AG04450 (cell line): ENCODE measurements around the gene PIGP. TPM values are rescaled to one million over a fixed set of nuclear protein-coding genes. Genes with fewer than 3 reads are reported as not detected.

Experiments used
- CTCF ChIA-PET: fragments of 300-600, 350-600 bp; formaldehyde crosslinking; extraction: SDS; loops from one replicate; lab custom pipeline; 2022; ENCODE audit warnings: antibody characterized with exemption, inconsistent platforms; lab: Charles Lee
- POLR2A ChIA-PET: fragments of 350-600 bp; formaldehyde crosslinking; extraction: SDS; loops from one replicate; lab custom pipeline; 2021; ENCODE audit warnings: antibody characterized with exemption, inconsistent platforms; lab: Yijun Ruan, JAX
- DNase-seq: peaks from one replicate; pipeline ENCODE4 v3.0.0-alpha.2; 2011; ENCODE audit warnings: low read depth, low spot score
- H3K27ac ChIP-seq: one replicate; pipeline ENCODE4 v1.5.1; 2012; ENCODE audit warnings: low read depth, low read length, control low read depth
- H3K27me3 ChIP-seq: one replicate; pipeline ENCODE4 v1.6.0; 2012; ENCODE audit warnings: low read length; ENCODE audit not compliant: control insufficient read depth, insufficient read depth
- H3K4me3 ChIP-seq: 2 replicates; pipeline ENCODE4 v1.5.1; 2011; ENCODE audit warnings: mild to moderate bottlenecking, low read depth, low read length, control low read depth
- H3K9me3 ChIP-seq: 2 replicates; pipeline ENCODE4 v1.5.1; 2012; ENCODE audit warnings: low read length; ENCODE audit not compliant: control insufficient read depth, insufficient read depth
- polyA plus RNA-seq: library from polyadenylated mRNA; depleted of rRNA; stranded (reverse); fragments of >200 nt; gene quantifications from 2 replicates; pipeline ENCODE4 v1.2.3, GENCODE V29; 2011
- TF ChIP-seq, protein P1 (sequence below): IDR thresholded peaks from 2 replicates; pipeline ENCODE4 v1.5.1; 2011; ENCODE audit warnings: low read depth, low read length, control low read depth, inconsistent platforms

Gene PIGP
- polyA plus RNA-seq, 1 experiment, result 29.8 TPM

GRCh38 chr21:37071561-37072273, 1.2 kb downstream of the PIGP start:
- Histone ChIP-seq H3K27me3 (no peaks in the 10 kb centered on the region), H3K27ac (peak overlapping the region; percentile 86), H3K4me3 (peak overlapping the region; percentile 71), H3K9me3 (peaks cover 2% of the 10 kb centered on the region; the same call in 1 of the 2 replicates)
- TF ChIP-seq, protein P1, sequence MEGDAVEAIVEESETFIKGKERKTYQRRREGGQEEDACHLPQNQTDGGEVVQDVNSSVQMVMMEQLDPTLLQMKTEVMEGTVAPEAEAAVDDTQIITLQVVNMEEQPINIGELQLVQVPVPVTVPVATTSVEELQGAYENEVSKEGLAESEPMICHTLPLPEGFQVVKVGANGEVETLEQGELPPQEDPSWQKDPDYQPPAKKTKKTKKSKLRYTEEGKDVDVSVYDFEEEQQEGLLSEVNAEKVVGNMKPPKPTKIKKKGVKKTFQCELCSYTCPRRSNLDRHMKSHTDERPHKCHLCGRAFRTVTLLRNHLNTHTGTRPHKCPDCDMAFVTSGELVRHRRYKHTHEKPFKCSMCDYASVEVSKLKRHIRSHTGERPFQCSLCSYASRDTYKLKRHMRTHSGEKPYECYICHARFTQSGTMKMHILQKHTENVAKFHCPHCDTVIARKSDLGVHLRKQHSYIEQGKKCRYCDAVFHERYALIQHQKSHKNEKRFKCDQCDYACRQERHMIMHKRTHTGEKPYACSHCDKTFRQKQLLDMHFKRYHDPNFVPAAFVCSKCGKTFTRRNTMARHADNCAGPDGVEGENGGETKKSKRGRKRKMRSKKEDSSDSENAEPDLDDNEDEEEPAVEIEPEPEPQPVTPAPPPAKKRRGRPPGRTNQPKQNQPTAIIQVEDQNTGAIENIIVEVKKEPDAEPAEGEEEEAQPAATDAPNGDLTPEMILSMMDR, result no peak
- ChIA-PET POLR2A (interaction anchor here (0.8 to 1.8 kb wide), 2 partner anchors 12 to 14 kb away, joined by 3 to 6 read pairs; no protein-coding TSS in a partner anchor), CTCF (no interaction called here)
- DNase-seq, result no peak

- H3K4me3 ChIP-seq, result no peak overlapping the region
- TF ChIP-seq, protein P1, result no peak
- CTCF ChIA-PET, result no interaction called here
- no peaks in the 10 kb centered on the region for H3K9me3 ChIP-seq
- no peak overlapping the region for H3K27ac ChIP-seq
- DNase-seq, result no peak
- POLR2A ChIA-PET, result no interaction called here
- H3K27me3 ChIP-seq, result no peaks in the 10 kb centered on the region
These were observed 7.2 kb downstream of the PIGP start for GRCh38 chr21:37065561-37066177.

GRCh38 chr21:37064841-37065240, 8.0 kb downstream of the PIGP start:
- Histone ChIP-seq H3K27me3 (no peaks in the 10 kb centered on the region), H3K4me3 (no peak overlapping the region), H3K9me3 (no peaks in the 10 kb centered on the region), H3K27ac (no peak overlapping the region)
- TF ChIP-seq, protein P1, result no peak
- POLR2A ChIA-PET, result no interaction called here
- CTCF ChIA-PET, result no interaction called here
- no peak for DNase-seq

- CTCF ChIA-PET, result no interaction called here
- Histone ChIP-seq H3K27ac (no peak overlapping the region), H3K9me3 (no peaks in the 10 kb centered on the region), H3K27me3 (no peaks in the 10 kb centered on the region), H3K4me3 (no peak overlapping the region)
- POLR2A ChIA-PET, result no interaction called here
- DNase-seq, result no peak
- TF ChIP-seq, protein P1, result no peak
These were observed 9.4 kb downstream of the PIGP start for GRCh38 chr21:37063433-37063832.

GRCh38 chr21:37062593-37062935, 10.3 kb downstream of the PIGP start:
- DNase-seq, result no peak
- Histone ChIP-seq H3K27me3 (no peaks in the 10 kb centered on the region), H3K9me3 (no peaks in the 10 kb centered on the region), H3K27ac (no peak overlapping the region), H3K4me3 (no peak overlapping the region)
- TF ChIP-seq, protein P1, result no peak
- ChIA-PET POLR2A (no interaction called here), CTCF (no interaction called here)
